DMS53 treated with DMSO at 0.1 percent for 48 hours (cell line): ENCODE data around the gene ALG11.
"Not testable (repeated sequence)": the region's sequence is repeated elsewhere in the genome, so short reads cannot be mapped to it uniquely, and the experiment has no call there.

Source experiments
- DNase-seq: peaks from one replicate; lab custom pipeline; 2025; ENCODE audit not compliant: unreplicated experiment; lab: John Stamatoyannopoulos, UW

ALG11 gene, protein sequence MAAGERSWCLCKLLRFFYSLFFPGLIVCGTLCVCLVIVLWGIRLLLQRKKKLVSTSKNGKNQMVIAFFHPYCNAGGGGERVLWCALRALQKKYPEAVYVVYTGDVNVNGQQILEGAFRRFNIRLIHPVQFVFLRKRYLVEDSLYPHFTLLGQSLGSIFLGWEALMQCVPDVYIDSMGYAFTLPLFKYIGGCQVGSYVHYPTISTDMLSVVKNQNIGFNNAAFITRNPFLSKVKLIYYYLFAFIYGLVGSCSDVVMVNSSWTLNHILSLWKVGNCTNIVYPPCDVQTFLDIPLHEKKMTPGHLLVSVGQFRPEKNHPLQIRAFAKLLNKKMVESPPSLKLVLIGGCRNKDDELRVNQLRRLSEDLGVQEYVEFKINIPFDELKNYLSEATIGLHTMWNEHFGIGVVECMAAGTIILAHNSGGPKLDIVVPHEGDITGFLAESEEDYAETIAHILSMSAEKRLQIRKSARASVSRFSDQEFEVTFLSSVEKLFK

GRCh38 chr13:52011632-52012511, at the start of gene ALG11:
Gene ALG11, plus strand, starts transcription at chr13:52012398. Its CDS starts 21 bp downstream, at chr13:52012419.
- peak; percentile 95 for DNase-seq

- DNase-seq = no peak
Measured at GRCh38 chr13:51966186-51966585, 46.0 kb upstream of the ALG11 start.

DNA sequence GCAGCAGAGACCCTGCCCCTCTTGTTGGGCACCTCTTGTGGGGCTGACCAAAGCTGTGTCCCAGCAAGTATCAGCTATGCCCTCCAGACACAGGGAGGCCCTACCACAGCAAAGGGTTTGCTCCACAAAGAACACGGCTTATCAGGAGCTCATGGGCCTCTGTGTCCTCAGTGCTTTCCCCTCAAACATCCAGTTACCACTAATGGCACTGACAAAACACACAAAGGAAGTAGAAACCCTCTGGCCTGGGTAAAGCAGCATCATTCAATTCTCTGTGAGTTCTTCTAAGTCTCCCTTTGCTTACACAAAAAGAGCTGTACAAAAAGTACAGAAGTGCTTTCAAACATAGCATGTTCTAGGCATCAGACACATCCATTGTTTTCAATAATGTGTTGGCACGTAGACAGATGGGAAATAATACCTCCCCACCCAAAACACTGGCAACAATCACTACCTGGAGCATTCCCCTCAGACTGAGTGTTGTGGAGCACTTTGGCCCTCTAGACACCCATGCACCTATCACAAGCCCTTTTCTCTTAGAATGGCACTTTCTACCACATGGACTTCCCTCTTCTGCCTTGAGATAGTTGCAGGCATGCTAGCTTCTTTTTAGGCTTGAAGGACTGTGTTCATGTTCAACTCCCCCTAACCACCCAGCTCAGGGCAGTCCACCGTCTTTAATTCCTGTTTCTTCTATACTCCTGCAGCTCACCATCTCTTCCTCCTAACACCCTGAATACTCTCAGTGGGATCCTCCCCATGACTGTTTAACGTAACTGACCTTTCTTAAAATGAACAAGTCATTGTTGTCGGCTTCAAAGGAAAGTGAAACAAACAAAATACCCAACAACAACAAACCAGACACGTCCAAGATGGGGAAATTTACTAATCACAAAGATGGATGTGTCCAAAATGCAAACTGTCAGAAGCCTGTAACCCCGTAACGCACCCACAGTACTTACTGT, 44.4 kb upstream of the ALG11 start:
- no peak for DNase-seq

- DNase-seq = peak; percentile 53
Measured at GRCh38 chr13:51970349-51970748, 41.8 kb upstream of the ALG11 start.

- peak; percentile 85 for DNase-seq
Measured at GRCh38 chr13:51971520-51972426, 40.4 kb upstream of the ALG11 start.

GRCh38 chr13:51974482-51974881, 37.7 kb upstream of the ALG11 start:
- no peak for DNase-seq

GRCh38 chr13:51976423-51976822, 35.8 kb upstream of the ALG11 start:
- peak; percentile 38 for DNase-seq

GRCh38 chr13:51976890-51977289, 35.3 kb upstream of the ALG11 start:
- no peak for DNase-seq

DNA sequence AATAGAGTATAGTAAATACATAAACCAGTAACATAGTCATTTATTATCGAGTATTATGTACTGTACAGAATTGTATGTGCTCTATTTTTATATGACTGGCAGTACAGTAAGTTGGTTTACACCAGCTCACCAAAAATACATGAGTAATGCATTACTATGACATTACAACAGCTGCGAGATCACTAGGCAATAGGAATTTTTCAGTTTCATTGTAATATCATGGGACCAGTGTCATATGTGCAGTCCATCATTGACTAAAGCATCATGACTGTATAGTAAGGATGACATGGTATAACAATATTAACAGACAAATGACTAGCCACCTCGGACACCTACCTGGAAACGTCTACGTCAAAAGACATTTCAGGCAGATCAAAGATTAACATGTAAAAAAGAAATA, 34.6 kb upstream of the ALG11 start:
- no peak for DNase-seq

DNA sequence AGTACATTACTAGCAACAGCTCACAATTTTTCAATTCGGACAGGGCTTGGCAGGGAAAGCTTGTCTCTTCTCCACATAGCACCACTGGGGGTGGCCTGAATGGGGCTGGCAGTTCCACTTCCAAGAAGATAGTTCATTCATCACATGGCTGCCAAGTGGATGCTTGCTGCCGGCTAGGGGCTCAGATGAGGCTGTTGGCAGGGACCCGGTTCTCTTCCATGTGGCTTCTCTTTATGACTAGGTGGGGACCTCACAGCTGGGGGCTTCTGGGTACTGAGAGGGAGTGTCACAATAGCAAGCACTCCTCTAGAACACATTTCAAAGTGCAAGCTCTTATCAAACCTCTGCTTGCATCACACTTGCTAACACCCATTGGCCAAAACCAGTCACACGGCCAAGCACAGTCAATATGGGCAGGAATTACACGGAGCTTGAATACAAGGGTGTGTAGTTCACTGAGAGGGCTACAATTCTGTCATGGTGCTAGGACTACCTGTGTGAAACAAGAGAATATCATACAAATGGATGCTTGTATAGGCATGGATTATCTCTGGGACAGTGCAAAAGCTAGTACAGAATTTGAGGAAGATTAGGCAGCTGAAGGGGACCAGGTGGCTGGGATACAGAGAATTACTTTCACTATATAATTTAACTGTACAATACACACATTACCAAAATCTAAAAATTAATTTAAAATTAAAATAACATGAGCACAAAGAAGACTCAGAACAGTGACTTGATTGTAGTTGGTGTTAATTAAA, 33.2 kb upstream of the ALG11 start:
- no peak for DNase-seq

DNA sequence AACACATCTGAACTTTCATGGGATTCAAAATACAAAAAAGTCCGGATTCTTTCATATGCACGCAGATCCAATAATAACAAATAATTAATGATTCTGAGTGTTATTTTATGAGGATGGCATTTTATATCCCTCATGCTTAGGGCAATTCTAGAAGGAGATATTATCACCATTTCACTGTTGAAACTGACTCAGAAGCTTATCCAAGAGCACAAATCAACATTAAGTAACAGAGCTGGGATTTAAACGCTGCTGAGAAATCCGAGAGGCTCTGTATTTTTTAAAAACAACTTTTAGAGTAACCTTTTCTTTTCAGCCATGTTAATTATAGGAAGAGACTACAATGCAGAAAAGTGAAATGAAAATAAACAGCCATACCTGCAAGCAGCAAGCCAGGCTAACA, 31.3 kb upstream of the ALG11 start:
- DNase-seq = no peak

DNA sequence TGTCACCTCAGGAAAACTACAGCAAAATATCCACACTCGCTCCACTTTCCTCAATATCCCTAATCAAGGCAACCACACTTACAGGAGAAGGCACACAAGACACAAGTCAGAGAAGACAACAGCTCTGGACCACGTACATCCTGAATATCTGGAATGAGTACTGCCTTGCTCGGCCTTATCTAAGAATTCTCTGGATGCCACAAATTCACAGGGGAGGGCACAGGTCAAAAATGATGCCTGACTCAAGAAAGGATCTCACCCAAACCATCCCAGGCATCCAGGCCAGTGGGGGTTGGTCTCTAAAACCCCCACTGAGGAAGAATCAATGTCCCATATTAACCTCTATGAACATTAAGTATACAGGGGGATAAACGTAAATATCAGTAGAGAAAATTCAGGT, 30.8 kb upstream of the ALG11 start:
- DNase-seq = no peak

DNA sequence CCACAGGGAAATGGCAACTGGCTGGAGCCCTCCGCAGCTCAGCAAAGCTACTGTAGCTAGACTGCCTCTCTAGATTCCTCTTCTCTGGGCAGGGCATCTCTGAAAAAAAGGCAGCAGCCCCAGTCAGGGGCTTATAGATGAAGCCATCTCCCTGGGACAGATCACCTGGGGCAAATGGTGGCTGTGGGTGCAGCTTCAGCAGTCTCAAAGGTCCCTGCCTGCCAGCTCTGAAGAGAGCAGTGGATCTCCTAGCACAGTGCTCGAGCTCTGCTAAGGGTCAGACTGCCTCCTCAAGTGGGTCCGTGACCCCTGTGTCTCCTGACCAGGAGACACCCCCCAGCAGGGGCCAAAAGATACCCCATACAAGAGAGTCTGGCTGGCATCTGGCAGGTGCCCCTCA, 28.9 kb upstream of the ALG11 start:
- DNase-seq = not testable (repeated sequence)

- not testable (repeated sequence) for DNase-seq
Measured at GRCh38 chr13:51984904-51985303, 27.3 kb upstream of the ALG11 start.

- no peak for DNase-seq
Measured at GRCh38 chr13:51988988-51989618, 23.1 kb upstream of the ALG11 start.

- no peak for DNase-seq
Measured at GRCh38 chr13:51993713-51994112, 18.5 kb upstream of the ALG11 start.

GRCh38 chr13:51995677-51996551, 16.3 kb upstream of the ALG11 start:
- DNase-seq = no peak

- DNase-seq = no peak
Measured at GRCh38 chr13:51996641-51997040, 15.6 kb upstream of the ALG11 start.
